Effector CD4-positive, alpha-beta T cell (primary cell): ENCODE results near the gene ZNF513.
"Not testable (repeated sequence)": the region's sequence is repeated elsewhere in the genome, so short reads cannot be mapped to it uniquely, and the experiment has no call there.

Source experiments
- DNase-seq: peaks from one replicate; pipeline ENCODE4 v3.0.0-alpha.2; 2020

Gene ZNF513

GRCh38 chr2:27354597-27354927 lies 26.0 kb downstream of the ZNF513 start:
- no peak for DNase-seq

DNA sequence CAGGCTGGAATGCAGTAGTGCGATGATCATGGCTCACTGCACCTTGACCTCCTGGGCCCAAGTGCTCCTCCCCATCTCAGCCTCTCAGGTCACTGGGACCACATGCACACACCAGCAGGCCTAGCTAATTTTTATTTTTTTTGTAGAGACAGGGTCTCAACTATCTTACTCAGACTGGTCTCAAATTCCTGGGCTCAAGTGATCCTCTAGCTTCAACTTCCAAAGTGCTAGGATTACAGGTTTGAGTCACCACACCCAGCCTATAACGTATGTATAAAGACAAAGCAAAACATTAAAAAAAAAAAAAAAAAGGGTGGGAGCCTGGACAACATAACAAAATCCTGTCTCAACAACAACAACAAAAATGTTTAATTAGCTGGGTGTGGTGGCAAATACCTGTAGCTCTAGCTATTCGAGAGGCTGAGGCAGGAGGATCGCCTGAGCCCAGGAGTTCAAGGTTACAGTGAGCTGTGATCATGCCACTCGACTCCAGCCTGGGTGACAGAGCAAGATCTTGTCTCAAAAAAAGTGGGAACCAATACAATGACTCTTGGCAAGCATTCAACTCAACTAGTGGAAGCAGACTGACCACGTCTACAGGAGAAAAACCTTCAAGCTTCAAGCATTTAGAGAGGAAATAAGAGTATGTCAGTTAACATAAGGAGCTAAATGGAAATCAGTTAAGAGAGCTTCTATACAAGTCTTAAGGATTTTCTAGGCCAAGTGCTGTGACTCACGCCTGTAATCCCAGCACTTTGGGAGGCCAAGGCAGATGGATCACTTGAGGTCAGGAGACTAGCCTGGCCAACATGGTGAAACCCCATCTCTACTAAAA lies 26.6 kb downstream of the ZNF513 start:
- no peak for DNase-seq

GRCh38 chr2:27353386-27353761 lies 27.2 kb downstream of the ZNF513 start:
- DNase-seq = not testable (repeated sequence)

GRCh38 chr2:27351802-27352598 lies 28.5 kb downstream of the ZNF513 start:
- DNase-seq = no peak

GRCh38 chr2:27350106-27350693 lies 30.3 kb downstream of the ZNF513 start:
- no peak for DNase-seq

- DNase-seq = no peak
Measured at GRCh38 chr2:27347641-27348040, 32.9 kb downstream of the ZNF513 start.

GRCh38 chr2:27336173-27336572 lies 44.4 kb downstream of the ZNF513 start:
- no peak for DNase-seq

DNA sequence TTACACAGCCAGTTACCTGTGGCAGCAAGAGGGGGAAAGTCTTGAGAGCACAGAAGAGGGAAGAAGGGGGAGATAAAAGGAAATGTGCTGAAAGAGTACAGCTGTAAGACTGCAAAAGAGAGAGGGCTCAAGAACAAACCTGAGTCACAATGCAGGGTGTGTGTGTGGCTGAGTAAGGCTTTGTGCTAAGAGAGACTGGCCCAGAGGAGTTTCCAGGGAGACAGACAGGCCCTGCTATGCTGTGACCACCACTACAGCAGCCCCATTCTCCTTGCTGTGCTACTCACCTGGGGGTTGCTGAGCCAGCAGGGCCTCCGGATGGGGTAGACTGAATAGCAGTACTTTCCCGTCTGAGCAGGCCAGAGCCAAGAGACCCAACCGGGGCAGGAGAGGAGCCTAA lies 45.2 kb downstream of the ZNF513 start:
- no peak for DNase-seq
